ENCODE results near the gene EMC8.
"Not testable (repeated sequence)": the region's sequence is repeated elsewhere in the genome, so short reads cannot be mapped to it uniquely, and the experiment has no call there.

Gene EMC8

DNA sequence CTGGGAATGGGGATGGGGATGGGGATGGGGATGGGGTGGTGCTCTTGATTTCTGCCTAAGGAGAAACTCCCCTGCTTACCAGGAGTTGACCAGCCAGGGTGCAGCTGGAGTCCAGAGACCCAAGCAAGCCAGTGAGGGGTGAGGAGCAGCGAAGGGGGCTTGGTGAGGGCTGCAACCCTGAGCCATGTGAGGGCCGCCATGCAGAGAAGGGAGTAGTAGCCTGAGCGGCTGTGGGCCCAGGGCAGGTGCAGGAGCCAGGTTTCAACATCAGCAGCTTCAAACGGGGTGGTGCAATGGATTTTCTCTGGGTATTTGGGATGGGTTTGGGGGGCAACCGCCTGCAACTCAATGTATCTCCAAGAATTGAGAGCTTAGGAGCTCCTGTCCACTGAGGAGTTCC is 35.4 kb upstream of the EMC8 start:
- no peak for DNase-seq

DNA sequence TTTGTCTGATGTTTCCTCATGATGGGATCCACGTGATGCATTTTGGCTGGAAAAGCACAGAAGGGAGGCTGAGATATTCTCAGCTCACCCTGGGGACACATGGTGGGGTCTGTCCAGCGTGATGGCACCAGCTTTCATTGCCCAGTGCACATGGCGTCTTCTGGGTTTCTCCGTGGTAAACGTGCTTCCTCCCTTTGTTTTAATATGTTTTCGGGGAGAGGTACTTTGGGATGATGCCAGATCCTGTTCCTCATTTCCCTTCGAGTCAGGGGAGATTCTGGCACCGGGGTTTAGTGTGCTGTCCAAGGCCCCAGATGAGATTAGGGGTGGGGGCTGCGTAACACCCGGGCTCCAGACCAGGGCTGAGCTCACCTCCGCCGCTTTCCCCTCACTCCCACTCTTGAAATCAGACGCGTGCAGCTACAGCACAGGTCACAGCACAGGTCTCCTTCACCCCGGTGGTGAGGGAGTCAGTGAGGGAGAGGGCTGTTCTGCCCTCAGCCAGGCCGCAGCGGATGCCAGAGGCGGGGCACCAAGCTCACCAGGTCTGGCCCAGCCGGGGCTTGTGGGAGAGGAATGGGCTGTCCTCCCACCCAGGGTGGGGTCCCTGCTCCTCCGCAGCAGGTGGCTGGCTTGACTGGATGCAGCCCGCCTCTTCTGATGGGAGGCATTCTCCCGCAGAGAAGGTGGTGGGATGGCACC is 34.0 kb upstream of the EMC8 start:
- DNase-seq: no peak

DNA sequence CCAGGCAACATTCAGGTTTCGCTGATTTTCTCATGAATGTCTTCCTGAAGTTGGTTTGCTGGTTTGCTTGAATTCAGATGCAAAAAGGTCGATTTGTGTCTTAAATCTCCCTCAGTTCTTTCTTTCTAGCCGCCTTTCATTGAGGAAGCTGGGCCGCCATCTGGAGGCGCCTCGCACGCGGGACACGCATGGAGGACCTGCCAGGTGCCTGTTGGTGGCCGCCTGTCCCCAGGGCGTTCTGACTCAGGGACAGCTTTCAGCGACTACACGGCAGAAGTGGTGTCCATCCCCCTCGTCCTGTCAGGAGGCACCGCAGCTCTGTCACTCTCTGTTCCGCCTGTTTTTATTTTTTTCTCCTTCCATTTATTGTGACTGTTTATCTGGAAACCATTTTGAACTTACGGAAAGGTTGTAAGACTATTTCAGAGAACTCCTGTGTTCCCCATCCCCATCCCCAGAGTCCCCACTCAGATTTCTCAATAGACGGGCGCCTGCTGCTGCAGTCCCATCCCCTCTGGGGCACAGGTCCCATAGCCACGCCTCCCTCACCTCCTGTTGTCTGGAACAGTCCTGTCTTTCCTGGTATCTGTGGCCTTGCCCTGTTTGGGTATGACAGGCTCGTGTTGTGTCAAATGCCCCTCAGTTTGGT is 33.4 kb upstream of the EMC8 start:
- peak; percentile 37 for DNase-seq

DNA sequence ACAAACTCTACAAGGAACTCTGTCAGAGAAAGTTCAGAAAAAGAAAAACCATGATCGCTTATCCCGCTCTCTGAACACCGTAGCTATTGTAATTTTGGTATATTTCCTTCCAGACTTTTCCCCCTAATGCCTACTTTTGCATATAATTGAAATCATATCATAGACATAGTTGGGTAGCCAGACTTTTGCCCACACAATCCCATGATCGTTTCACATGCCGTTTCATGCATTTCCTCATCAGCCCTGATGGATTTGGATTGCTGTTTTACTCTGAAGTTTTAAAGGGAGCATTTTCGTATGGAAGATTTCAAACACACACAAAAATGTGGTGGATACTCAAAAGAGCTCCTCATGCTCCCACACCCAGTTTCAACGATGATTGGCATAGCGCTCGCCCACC is 31.5 kb upstream of the EMC8 start:
- DNase-seq: no peak

DNA sequence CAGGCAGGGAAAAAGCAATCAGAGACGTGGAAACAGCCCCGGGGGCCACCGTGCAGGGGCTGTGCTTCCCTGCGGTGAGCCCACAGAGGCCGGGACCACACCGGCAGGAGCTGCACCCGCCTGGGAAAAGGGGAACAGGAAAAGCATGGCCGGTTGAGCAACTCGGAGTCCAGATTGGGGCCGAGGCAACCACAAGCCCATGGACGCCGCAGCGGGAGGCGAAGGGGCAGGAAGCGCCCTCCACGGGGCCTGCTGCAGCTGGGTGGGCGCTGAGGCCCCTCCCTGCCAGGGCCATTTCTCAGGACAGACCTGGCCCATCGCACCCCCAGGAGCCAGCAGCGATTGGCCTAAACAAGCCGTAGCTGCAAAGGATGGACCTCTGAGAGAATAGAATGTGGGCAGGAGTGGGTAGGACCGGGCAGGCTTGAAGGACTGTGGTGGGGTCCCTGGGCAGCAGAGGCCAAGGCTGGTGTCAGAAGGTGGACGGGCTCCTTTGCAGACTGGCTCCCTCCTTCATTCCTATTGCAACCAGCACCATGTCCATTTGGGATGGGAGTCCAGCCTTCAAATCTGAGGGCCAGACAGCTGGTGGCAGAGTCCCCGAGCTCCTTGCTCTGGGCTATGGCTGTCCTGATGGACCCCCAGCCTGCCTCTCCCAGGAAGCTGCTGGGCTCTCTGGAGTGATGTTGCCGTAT is 30.6 kb upstream of the EMC8 start:
- peak; percentile 94 for DNase-seq

DNA sequence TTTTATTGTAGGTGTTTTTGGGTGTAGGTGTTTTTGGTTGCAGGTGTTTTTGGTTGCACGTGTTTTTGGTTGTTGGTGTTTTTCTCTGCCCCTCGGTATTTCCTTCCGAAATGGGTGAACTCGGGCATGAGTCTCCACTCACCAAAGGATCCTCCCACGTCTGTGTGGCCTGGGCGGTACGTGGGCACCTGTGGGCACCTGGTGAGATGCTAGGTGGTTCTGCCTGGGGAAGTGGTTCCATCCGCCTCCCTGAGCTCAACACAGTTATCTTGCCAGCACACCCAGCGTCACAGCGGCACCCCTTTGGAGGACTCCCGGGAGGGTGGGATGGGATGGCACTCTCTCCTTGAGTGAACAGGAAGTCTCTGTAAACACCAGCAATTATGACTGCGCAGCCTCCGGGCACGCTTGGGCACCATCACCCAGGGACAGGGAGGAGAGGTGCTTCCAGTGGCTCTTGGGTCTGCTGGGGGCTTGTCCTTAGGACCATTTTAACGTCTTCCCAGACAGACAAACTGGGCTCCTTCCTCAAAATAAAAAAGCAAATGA is 29.9 kb upstream of the EMC8 start:
- DNase-seq: no peak

DNA sequence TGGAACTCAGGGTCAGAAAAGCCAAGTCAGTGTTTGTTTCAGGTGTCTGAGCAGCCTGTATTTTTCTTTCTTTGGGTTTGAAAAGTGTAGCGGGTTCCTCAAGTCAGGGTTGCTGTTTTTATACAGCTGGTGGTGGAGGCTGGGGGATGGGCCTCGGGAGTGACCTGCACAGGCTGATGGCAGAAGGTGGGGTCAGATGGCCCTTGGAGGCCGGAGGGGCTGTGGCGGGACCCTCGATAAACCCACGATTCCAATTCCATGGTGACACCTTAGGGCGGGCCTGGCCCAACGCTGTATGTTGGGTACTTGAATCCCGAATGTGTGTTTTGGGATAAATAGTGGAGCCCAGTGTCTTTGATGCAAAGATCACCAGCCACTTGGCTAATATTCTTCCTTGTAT is 28.8 kb upstream of the EMC8 start:
- no peak for DNase-seq

DNA sequence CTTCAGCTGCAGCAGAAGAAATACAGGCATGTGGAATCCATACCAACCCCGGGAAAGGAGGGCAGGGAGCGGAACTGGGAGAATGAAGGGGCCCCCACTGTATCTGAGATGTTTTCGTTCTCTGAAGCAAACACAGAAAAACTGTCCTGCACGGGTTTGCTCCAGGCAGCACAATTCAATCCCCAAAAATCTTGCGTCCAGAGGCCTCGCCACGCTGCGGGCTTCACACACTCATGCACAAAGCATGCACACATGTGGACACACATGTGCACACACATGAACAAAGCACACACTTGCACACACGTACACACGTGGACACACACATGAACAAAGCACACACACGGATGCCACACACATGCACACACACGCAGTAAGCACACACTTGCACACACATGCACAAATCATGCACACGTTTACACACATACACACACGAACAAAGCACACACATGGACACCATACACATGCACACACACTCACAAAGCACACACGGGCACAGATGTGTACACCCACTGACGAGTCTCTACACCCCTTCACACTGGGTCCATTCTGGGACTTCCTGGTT is 27.4 kb upstream of the EMC8 start:
- DNase-seq: no peak

DNA sequence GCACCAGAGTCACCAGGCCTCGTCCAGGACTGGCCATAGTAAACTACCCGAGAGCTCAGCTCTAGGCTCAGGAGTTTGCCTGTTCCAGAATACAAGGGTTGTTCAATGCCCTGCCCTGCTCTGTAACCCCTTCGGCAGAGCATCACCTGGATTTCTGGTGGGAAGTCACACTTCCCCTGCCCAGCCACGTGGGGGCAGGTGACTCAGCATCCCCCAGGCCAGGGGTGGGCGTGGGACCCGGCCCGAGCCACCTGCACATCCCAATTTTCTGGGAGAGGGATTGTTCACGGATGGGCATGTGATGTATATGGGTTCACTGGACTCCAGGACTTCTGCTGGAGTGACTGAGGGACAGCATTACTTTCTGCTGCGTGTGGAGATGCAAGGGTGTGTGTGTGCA is 26.0 kb upstream of the EMC8 start:
- DNase-seq: no peak

DNA sequence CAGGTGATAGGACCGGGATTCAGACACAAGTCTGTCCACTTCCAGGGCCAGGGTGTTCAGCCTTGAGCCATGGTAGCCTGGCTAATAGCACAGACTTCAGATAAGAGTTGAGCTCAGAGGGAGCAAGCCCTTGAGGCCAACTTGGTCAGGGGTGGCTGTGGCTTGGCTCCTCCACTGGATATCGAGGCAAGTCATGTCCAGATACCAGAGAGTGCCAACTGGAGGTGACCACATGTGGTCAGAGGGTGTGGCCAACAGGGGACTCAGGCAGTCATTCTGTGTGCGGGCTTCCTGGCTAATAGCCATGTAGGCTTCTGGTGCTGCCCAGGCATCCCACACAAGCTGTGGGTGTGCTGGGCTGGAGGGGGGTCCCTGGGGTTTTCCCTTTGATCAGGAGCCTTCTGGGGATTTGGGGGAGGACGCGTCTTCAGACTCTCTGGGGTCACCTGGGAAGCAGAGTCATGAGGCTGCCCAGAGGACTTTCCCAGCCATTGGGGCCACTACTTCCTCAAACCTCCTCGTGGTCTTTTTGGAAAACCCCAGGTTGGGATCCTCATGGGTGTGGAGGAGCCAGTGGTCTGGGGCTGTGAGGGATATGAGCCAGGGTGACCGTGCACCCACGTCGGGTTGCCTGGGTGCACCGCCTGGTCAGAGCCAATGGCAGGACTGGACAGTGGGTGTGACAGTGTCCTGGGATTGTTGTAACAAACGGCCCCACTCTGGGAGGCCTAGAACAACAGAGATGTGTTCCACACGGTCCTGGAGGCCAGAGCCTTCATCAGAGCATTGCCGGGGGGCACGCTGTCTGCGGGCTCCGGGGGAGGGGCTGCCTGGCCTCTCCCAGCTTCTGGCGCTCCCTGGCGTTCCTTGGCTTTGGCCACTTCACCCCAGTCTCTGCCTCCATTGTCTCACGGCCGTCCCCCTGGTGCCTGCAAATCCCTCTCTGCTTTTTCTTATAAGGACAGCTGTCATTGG is 25.1 kb upstream of the EMC8 start:
- DNase-seq: no peak

DNA sequence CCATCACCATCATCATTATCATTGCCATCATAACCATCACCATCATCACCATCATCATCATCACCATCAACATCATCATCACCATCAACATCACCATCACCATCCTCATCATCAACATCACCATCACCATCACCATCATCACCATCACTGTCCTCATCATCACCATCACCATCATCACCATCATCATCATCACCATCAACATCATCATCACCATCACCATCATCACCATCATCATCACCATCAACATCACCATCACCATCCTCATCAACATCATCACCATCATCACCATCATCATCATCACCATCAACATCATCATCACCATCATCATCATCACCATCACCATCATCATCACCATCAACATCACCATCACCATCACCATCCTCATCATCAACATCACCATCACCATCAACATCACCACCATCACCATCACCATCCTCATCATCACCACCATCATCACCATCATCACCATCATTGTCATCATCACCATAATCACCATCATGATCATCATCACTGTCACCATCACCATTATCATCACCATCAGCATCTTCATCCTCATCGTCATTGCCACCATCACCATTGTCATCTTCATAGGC is 24.1 kb upstream of the EMC8 start:
- no peak for DNase-seq

DNA sequence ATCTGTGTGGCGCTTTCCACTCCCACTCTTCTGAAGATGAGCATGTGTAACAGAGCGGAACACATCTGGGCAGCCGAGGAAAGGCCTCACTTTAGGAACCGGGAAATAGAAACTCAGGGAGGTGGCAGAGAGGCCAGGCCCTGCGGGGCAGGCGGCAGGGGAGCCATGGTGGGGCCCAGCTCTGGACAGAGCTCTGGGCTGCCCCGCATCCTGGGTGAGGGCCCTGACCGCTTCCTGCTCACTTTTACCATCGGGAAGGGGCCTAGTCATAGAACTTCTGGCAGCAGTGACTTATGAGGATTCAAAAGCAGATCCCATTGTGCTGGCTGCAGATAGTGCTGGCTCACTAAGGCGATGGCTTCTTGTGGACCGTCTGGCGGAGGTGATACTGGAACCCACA is 22.8 kb upstream of the EMC8 start:
- no peak for DNase-seq

DNA sequence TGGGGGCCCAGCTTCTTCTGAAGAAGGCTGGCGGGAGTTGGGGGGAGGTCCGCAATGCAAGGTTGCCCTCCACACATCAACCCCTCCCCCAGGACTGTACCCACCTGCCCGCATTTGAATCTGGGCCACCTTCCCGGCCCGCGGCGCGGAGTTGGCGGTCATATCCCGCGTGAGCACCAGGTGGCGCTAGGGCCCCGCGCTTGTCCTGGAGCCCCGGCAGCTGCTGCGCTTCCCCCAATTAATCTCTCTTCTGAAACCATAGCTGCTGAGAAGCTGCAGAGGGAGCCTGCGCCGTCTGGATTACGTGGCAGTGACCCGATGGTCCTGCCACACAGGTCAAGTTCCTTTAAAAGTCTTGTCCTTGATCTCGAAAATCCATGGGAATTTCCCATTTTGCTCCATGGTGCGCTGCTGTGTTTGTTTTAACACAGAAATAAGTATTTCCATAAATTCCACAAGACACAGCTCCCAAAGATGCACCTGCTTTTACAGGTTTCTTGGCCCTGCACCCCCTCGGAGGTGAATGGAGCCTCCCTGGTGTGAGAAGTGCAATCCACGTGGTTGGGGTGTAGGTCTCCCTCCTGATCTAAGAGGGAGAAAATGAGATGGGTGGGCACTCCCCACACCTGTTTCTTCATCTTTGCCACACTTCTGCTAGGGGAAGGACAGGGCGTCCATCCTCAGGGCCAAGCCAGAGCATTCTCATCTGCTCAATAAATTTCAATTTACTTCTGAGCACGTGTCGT is 22.2 kb upstream of the EMC8 start:
- DNase-seq: peak; percentile 84

DNA sequence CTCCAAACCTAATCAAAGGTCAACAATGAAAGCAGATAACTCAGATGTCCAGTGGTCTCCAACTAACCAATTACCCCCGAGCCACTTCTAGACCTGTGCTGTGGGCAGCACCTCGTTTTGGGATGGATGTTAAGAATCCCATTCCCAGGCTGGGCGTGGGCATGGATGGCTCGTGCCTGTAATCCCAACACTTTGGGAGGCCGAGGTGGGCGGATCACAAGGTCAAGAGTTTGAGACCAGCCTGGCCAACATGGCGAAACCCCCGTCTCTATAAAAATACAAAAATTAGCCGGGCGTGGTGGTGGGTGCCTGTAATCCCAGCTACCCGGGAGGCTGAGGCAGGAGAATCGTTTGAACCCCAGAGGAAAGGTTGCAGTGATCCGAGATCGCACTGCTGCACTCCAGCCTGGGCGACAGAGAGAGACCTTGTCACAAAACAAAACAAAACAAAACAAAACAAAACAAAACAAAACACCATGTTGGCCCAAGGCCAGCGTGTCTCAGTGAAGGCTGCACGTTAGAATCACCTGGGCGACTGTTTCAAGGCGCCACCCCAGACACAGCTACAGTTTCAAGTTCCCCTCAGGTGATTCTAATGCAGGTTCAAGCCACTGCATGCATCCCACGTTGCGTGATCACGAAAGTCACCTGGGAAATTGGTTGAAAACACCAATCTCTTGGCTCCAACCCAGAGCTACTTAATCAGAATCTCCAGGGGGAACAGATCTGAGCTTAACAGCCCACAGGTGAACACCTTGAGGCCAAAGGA is 21.4 kb upstream of the EMC8 start:
- no peak for DNase-seq

DNA sequence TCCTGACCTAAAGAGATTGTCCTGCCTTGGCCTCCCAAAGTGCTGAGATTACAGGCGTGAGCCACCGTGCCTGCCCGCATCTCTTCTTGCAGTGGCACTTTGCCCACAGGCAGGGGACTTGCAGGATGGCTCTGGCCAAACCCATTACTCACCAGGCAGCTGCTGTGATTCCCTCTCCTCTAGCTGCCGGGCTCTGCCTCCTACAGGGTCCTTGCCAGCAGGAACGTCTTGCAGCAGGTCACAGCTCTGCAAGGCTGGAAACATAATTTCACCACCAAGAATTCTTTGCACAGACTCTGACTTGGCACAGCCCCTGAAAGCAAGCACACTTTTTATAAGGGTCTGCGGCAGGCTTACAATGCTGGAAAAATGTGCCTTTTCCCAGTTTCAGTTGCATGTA is 20.4 kb upstream of the EMC8 start:
- no peak for DNase-seq

DNA sequence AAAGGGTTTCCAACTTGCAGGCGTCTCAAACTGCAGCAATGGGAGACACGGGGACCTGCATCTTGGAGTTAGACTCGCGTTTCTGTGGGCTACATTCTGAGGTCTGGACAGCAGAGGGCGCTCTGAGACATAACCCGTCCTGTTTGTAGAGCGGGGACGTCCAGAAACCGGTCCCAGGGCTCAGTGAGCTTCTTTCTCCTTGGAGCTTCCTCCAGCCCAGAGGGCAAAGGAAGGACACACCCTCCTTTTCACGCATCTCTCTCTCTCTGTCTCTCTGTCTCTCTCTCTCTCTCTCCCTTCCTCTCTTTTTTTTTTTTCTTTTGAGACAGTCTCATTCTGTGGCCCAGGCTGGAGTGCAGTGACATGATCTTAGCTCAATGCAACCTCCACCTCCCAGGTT is 19.9 kb upstream of the EMC8 start:
- peak; percentile 82 for DNase-seq

DNA sequence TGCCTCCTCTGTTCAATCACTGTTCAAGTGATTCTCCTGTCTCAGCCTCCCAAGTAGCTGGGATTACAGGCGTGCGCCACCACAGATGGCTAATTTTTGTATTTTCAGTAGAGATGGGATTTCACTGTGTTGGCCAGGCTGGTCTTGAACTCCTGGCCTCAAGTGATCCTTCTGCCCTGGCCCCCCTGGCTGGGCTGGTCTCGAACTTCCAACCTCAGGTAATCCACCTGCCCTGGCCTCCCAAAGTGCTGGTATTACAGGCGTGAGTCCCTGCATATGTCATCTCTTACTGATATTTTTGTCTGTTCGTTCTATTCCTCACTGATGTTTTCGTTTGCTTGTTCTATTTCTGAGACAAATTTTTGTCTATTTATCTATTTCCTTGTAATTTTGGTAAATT is 17.9 kb upstream of the EMC8 start:
- DNase-seq: not testable (repeated sequence)

DNA sequence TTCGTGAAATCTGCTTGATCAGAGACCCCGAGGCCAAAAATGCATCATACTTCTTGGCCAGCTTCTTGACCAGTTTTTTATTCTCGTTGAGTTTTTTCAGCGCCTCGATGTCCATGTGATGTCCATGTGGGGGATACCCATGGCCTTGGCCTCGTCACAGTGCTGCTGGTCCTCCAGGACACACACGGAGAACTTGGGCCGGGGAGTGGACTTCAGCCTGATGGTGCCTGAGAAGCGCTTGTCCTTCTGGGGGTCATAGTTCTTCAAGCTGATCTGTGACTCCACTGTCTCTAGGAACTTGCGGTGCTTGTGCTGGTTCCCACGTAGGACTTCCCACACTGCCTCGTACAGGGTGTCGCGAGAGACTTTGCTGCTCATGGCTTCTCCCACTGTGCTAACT is 16.8 kb upstream of the EMC8 start:
- no peak for DNase-seq

DNA sequence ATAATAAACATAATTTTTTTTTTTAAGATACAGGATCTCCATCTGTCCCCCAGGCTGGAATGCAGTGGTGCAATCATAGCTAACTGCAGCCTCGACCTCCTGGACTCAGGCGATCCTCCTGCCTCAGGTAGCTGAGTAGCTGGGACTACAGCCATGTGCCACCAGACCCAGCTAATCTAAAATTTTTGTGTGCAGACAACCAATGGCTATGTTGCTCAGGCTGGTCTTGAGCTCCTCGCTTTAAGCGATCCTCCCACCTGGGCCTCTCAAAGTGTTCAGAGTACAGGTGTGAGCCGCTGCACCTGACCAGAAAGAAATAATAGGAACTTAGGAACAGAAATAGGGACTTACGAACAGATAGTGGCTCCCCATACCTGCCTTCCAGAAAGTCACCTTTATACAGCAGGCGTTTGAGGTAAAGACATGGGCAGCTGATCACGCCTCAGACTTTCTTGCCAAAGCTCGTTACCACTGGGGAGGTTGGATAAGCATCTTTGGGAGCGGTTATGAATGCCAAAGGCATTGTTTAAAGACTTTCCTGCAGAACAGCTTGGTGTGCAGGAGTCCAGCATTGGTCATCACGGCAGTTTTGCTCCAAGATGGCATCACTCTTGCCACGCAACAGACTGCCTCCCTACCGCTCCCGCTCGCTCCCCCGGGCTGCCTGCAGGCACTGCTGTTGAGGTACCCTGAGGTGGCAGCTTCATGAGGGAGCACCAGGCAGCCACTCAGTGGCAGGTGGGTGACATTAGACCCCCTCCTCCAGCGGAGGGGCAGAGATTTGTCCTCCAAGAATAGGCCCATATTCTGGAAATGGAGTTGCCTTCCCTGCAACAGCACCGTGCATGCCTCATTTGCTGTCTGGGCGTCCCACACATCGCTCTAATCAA is 13.7 kb upstream of the EMC8 start:
- no peak for DNase-seq
